Common myeloid progenitor, CD34-positive (primary cell): ENCODE data around the gene NFKBIZ.
"Not testable (repeated sequence)": the region's sequence is repeated elsewhere in the genome, so short reads cannot be mapped to it uniquely, and the experiment has no call there.

Experiments used
- CTCF ChIA-PET: fragments of 350-600 bp; sonication (Branson Sonifier 250); formaldehyde crosslinking; loops from one replicate; lab custom pipeline; 2021; ENCODE audit warnings: antibody characterized with exemption; lab: Charles Lee
- POLR2A ChIA-PET: fragments of 350-600 bp; sonication (Branson Sonifier 250); formaldehyde crosslinking; loops from one replicate; lab custom pipeline; 2021; ENCODE audit warnings: antibody characterized with exemption; lab: Charles Lee
- DNase-seq, 3 donors: peaks; one replicate each; pipeline versions ENCODE4 v3.0.0 to v3.0.0-alpha.2; 2013
- H3K27ac ChIP-seq, 2 experiments: 1 replicate in 1 of 2; 2 replicates in 1 of 2; pipeline ENCODE4 v1.7.0; 2013; ENCODE audit warnings: inconsistent platforms in 2 of 2, low read length in 2 of 2, mild to moderate bottlenecking in 2 of 2, low read depth in 1 of 2, moderate library complexity in 1 of 2; ENCODE audit not compliant: severe bottlenecking in 2 of 2, insufficient read depth in 1 of 2, poor library complexity in 1 of 2
- H3K27me3 ChIP-seq, 5 experiments: replicated peaks in 2 of 5; 1 replicate in 3 of 5; 2 replicates in 2 of 5; pipeline versions ENCODE4 v1.6.1 to v1.7.0; 2013; ENCODE audit warnings: low read length in 4 of 5, mild to moderate bottlenecking in 2 of 5, moderate library complexity in 2 of 5, inconsistent platforms in 1 of 5; ENCODE audit not compliant: insufficient read depth in 5 of 5, control insufficient read depth in 4 of 5
- H3K36me3 ChIP-seq, 4 experiments: 1 replicate in 2 of 4; 2 replicates in 2 of 4; pipeline versions ENCODE4 v1.6.1 to v1.7.0; 2013; ENCODE audit warnings: low read length in 3 of 4, control low read depth in 1 of 4, mild to moderate bottlenecking in 1 of 4; ENCODE audit not compliant: control insufficient read depth in 4 of 4, insufficient read depth in 4 of 4
- H3K4me1 ChIP-seq, 4 experiments: 1 replicate in 3 of 4; 2 replicates in 1 of 4; pipeline versions ENCODE4 v1.6.1 to v1.7.1; 2013; ENCODE audit warnings: low read length in 3 of 4, mild to moderate bottlenecking in 3 of 4, control low read depth in 1 of 4, inconsistent platforms in 1 of 4, moderate library complexity in 1 of 4; ENCODE audit not compliant: control insufficient read depth in 4 of 4, insufficient read depth in 4 of 4; ENCODE audit errors: control extremely low read depth in 1 of 4
- H3K4me3 ChIP-seq, 7 experiments: 1 replicate in 4 of 7; 2 replicates in 3 of 7; pipeline versions ENCODE4 v1.5.1 to v1.7.0; 2013; ENCODE audit warnings: mild to moderate bottlenecking in 7 of 7, low read length in 6 of 7, moderate library complexity in 6 of 7, inconsistent platforms in 2 of 7, low read depth in 2 of 7, control low read depth in 1 of 7; ENCODE audit not compliant: insufficient read depth in 4 of 7, control insufficient read depth in 1 of 7; ENCODE audit errors: extremely low read depth in 1 of 7
- H3K9me3 ChIP-seq, 5 experiments: 1 replicate in 4 of 5; 2 replicates in 1 of 5; pipeline versions ENCODE4 v1.6.1 to v1.7.1; 2013; ENCODE audit warnings: low read length in 4 of 5, mild to moderate bottlenecking in 2 of 5, inconsistent platforms in 1 of 5, low read depth in 1 of 5, moderate library complexity in 1 of 5; ENCODE audit not compliant: control insufficient read depth in 4 of 5, insufficient read depth in 2 of 5; ENCODE audit errors: control extremely low read depth in 1 of 5
- WGBS: methylation state at CpG from one replicate; pipeline ENCODE4 v1.1.5; 2013; ENCODE audit not compliant: insufficient coverage; 5-methylcytosine and 5-hydroxymethylcytosine counted together

Gene NFKBIZ

GRCh38 chr3:101879623-101880284 lies 30.4 kb downstream of the NFKBIZ start:
- Histone ChIP-seq H3K4me1 (peaks cover 11 to 20% (median 15%) of the 10 kb centered on the region in 4 experiments), H3K27ac (peak overlapping the region in 1 of 2 experiments; percentile 43), H3K4me3 (no peak overlapping the region), H3K36me3 (no peaks in the 10 kb centered on the region), H3K9me3 (no peaks in the 10 kb centered on the region), H3K27me3 (no peaks in the 10 kb centered on the region)
- CTCF ChIA-PET = no interaction called here
- DNase-seq = peak in 2 of 3 donors; percentile 58 to 69
- WGBS = 100% methylated on average over 1 of the region's 5 CpGs
- POLR2A ChIA-PET = no interaction called here

- DNase-seq = no peak
- Histone ChIP-seq H3K27me3 (no peaks in the 10 kb centered on the region), H3K9me3 (peaks cover 0 to 2% (median 0%) of the 10 kb centered on the region in 5 experiments), H3K4me1 (peaks cover 6 to 20% (median 11%) of the 10 kb centered on the region in 4 experiments), H3K4me3 (no peak overlapping the region), H3K36me3 (no peaks in the 10 kb centered on the region), H3K27ac (no peak overlapping the region)
- WGBS = no CpG with 5 or more reads among the region's 1 CpG
- POLR2A ChIA-PET = no interaction called here
- CTCF ChIA-PET = no interaction called here
Measured at GRCh38 chr3:101884776-101885175, 35.5 kb downstream of the NFKBIZ start.

GRCh38 chr3:101885584-101885983 lies 36.3 kb downstream of the NFKBIZ start:
- H3K27ac ChIP-seq, POLR2A ChIA-PET, H3K9me3 ChIP-seq, H3K27me3 ChIP-seq, H3K36me3 ChIP-seq, CTCF ChIA-PET, H3K4me3 ChIP-seq, DNase-seq: not testable (repeated sequence)
- 100% methylated on average over 1 of the region's 3 CpGs for WGBS
- peaks cover under 1 to 14% (median 6%) of the 10 kb centered on the region in 4 experiments for H3K4me1 ChIP-seq

- DNase-seq = no peak
- ChIA-PET CTCF (interaction anchor here (0.7 kb wide), 1 partner anchor 35 kb away, joined by 3 read pairs; no protein-coding TSS in a partner anchor), POLR2A (no interaction called here)
- Histone ChIP-seq H3K36me3 (no peaks in the 10 kb centered on the region), H3K4me1 (peaks cover 0 to 9% (median 2%) of the 10 kb centered on the region in 4 experiments), H3K4me3 (no peak overlapping the region), H3K9me3 (peaks cover 0 to 2% (median 0%) of the 10 kb centered on the region in 5 experiments), H3K27ac (no peak overlapping the region), H3K27me3 (no peaks in the 10 kb centered on the region)
- no CpG with 5 or more reads among the region's 3 CpGs for WGBS
Measured at GRCh38 chr3:101886626-101887025, 37.3 kb downstream of the NFKBIZ start.

- DNase-seq = no peak
- no peak overlapping the region for H3K4me3 ChIP-seq
- no peaks in the 10 kb centered on the region for H3K27me3 ChIP-seq
- peaks cover 0 to 2% (median 0%) of the 10 kb centered on the region in 5 experiments for H3K9me3 ChIP-seq
- ChIA-PET CTCF (no interaction called here), POLR2A (no interaction called here)
- 79% methylated on average over 3 of the region's 3 CpGs for WGBS
- H3K36me3 ChIP-seq = no peaks in the 10 kb centered on the region
- no peak overlapping the region for H3K27ac ChIP-seq
- peaks cover 0 to 8% (median 2%) of the 10 kb centered on the region in 4 experiments for H3K4me1 ChIP-seq
Measured at GRCh38 chr3:101888653-101889052, 39.3 kb downstream of the NFKBIZ start.

- peak in 2 of 3 donors; percentile 26 to 28 for DNase-seq
- Histone ChIP-seq H3K4me1 (peaks cover 0 to 8% (median 2%) of the 10 kb centered on the region in 4 experiments), H3K36me3 (no peaks in the 10 kb centered on the region), H3K27ac (no peak overlapping the region), H3K4me3 (no peak overlapping the region), H3K9me3 (peaks cover 0 to 5% (median 0%) of the 10 kb centered on the region in 5 experiments), H3K27me3 (no peaks in the 10 kb centered on the region)
- POLR2A ChIA-PET = no interaction called here
- CTCF ChIA-PET = no interaction called here
Measured at GRCh38 chr3:101890716-101891115, 41.4 kb downstream of the NFKBIZ start.

GRCh38 chr3:101892648-101893047 lies 43.3 kb downstream of the NFKBIZ start:
- no CpG with 5 or more reads among the region's 1 CpG for WGBS
- ChIA-PET POLR2A (no interaction called here), CTCF (no interaction called here)
- Histone ChIP-seq H3K36me3 (no peaks in the 10 kb centered on the region), H3K9me3 (peaks cover 0 to 5% (median 0%) of the 10 kb centered on the region in 5 experiments), H3K4me1 (peaks cover 0 to 8% (median 2%) of the 10 kb centered on the region in 4 experiments), H3K27ac (no peak overlapping the region), H3K4me3 (no peak overlapping the region), H3K27me3 (no peaks in the 10 kb centered on the region)
- DNase-seq = no peak
